GM18858 (cell line): Measurements from ENCODE around the gene RSPH3.

ENCODE experiments used
- ATAC-seq: cut with Tn5 transposase; IDR thresholded peaks from one replicate; pipeline ENCODE4 v1.9.1; 2021; ENCODE audit not compliant: unreplicated experiment

The RSPH3 gene

DNA sequence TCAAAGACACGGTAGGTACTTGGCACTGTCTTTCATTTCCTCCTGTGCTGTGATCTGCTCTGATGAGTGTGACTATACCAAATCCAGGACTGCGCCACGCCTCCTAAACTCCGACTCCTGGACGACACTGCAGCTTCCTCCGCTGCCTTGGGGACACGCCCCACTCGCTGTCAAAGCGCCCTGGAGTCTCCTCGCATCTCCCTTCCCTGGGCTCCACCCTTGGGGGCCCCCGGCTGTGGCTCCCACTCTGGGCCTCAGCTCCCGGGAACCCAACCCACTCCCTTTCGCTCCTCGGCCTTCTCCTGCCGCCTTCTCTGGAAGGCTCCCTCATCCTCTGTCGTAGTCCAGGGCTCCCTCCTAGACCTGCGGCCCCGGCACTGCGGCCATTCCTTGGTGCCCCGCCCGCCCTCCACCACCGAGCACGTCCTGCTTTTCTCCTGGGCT, 61.2 kb downstream of the RSPH3 start:
- no peak for ATAC-seq

DNA sequence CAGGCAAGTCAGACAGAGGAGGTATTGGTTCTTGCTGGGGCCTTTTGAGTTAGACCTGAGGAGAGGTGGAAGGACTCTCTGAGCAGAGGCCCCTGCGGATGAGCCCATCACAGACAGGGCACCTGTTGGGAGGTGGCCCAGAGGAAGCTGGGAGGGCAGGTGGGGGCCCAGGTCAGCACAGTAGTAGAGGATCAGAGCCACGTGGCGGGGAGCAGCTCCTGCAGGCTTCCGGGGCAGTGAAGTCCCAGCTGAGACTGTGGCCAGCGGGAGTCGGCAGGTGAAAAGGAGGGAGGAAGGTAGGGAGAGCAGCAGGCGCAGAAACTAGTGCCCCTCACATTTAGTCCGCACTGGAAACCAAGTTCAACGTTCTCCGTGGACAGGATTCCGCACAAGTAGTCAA, 61.8 kb downstream of the RSPH3 start:
- ATAC-seq, result no peak

- ATAC-seq, result no peak
Measured at GRCh38 chr6:158934157-158934556, 65.8 kb downstream of the RSPH3 start.

DNA sequence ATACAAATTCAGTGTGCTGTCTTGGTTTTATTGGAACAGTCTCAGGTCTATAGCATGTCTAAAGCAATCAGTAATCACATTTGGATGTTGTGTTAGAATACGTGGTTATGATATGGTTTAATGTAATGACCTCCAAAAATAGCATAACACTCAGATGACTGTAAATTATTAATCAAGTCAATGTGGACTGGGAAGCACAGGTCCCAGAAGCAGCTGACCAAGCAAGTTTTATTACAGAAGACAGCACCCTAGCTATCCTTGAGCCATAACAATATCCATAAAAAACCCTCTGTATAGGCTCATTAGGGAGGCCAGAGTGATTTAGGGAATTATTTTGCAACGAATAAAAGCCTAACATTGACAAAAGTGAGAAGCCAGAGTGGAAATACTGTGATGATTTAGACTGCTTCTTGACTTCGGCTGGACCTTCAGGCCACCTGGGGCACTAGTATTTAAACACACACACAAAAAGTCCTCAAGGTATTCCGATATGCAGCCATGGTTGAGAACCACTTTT, 66.9 kb downstream of the RSPH3 start:
- ATAC-seq, result no peak

GRCh38 chr6:158928068-158928467, 71.9 kb downstream of the RSPH3 start:
- ATAC-seq, result no peak

GRCh38 chr6:158926414-158926813, 73.6 kb downstream of the RSPH3 start:
- ATAC-seq, result no peak

DNA sequence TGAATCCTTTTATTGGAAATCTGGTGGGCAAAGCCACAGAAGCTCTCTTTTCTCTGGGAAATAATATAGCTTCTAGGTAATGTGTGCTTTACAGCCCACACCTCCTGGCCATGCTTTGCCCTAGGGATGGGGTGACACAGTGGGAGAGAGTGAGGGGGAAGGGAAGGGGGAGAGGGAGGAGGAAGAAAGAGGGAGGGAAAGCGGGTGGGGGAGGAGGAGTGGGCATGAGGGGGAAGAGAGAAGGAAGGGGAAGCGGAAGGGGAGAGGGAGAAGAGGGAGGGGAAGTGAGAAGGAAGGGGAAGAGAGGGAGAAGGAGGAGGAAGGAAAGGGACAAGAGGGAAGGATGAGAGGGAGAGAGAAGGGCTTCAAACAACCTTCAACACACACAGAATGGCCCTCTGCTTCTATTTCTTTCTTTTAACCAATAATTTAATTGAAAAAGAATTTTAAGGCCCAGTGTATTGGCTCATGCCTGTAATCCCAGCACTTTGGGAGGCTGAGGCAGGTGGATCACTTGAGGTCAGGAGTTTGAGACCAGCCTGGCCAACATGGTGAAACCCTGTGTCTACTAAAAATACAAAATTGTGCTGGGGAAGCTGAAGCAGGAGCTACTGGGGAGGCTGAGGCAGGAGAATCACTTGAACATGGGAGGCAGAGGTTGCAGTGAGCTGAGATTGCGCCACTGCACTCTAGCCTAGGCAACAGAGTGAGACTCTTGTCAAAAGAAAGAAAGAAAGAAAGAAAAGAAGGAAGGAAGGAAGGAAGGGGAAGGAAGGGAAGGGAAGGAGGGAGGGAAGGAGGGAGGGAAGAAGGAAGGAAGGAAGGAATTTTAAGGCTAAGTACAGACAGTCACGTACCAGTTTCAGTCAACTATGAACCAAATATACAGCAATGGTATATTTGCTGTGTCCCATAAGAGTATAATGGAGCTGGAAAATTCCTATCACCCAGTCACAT, 75.2 kb downstream of the RSPH3 start:
- no peak for ATAC-seq

DNA sequence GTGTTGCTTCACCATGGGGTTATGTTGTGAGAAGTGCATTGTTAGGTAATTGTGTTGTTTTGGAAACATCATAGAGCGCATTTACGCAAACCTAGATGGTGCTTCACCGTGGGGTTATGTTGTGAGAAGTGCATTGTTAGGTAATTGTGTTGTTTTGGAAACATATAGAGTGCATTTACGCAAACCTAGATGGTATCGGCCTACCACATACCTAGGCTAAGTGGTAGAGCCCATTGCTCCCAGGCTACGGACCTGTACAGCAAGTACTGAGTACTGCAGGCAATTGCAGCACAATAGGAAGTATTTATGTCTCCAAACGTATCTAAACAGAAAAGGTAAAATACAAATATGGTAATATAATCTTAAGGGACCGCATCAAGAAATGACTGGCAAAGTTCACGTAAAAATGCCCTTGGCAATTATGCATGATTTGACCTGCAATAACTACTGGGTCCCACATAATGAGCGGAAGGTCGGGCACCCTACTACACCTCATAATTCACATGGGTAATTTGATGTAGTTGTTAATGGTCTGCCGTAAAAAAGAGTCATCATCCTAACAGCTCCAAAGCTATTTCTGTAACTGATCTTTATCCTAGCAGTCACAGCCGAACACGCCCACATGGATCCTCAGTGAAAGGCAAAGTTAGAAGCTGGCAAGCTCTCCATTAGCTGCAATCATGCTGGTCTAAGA, 76.0 kb downstream of the RSPH3 start:
- ATAC-seq, result no peak
